IMR-90 (cell line): ENCODE results near the gene CD300LF. TPM values are rescaled to one million over a fixed set of nuclear protein-coding genes. Genes with fewer than 3 reads are reported as not detected.
A peak's percentile ranks its signal among the peaks of the same experiment; 100 is the strongest.

Experiments used
- ATAC-seq: fragments of 200-7000 bp; cut with Tn5 transposase; 2 replicates; pipeline ENCODE4 v1.9.1; 2020; ENCODE audit warnings: low read depth, mild to moderate bottlenecking, moderate library complexity
- BruUV-seq: library from RNA; stranded (reverse); fragments of 400-500 nt; replicated peaks from 2 replicates; lab custom pipeline; 2021; lab: Mats Ljungman, UMichigan
- CTCF ChIA-PET: fragments of 300-600 bp; formaldehyde crosslinking; extraction: SDS; loops from one replicate; lab custom pipeline; 2021; ENCODE audit warnings: antibody characterized with exemption; lab: Yijun Ruan, JAX
- POLR2A ChIA-PET: fragments of 300-600 bp; sonication (Branson Sonifier 250); formaldehyde crosslinking; loops from one replicate; lab custom pipeline; 2022; ENCODE audit warnings: antibody characterized with exemption; ENCODE audit not compliant: unreplicated experiment; lab: Charles Lee
- DNase-seq: peaks from one replicate; pipeline ENCODE4 v3.0.0; 2013
- H2AFZ ChIP-seq: replicated peaks from 2 replicates; pipeline ENCODE3; 2013; ENCODE audit warnings: low read length, mild to moderate bottlenecking; ENCODE audit not compliant: poor library complexity
- H2AK5ac ChIP-seq: 2 replicates; pipeline ENCODE4 v1.6.1; 2013; ENCODE audit warnings: low read depth, low read length, inconsistent platforms
- H2AK9ac ChIP-seq: replicated peaks from 2 replicates; pipeline ENCODE3; 2013; ENCODE audit warnings: mild to moderate bottlenecking, low read depth, low read length, moderate library complexity; ENCODE audit not compliant: poor library complexity
- H2BK120ac ChIP-seq: 2 replicates; pipeline ENCODE4 v1.6.1; 2013; ENCODE audit warnings: low read depth, low read length, inconsistent platforms
- H2BK15ac ChIP-seq: 3 replicates; pipeline ENCODE4 v1.6.1; 2013; ENCODE audit warnings: low read depth, low read length, inconsistent platforms
- H2BK20ac ChIP-seq: 2 replicates; pipeline ENCODE4 v1.6.1; 2013; ENCODE audit warnings: low read depth, mild to moderate bottlenecking, inconsistent platforms, low read length, moderate library complexity
- H2BK5ac ChIP-seq: 2 replicates; pipeline ENCODE4 v1.6.1; 2013; ENCODE audit warnings: mild to moderate bottlenecking, low read depth, low read length, inconsistent platforms; ENCODE audit not compliant: poor library complexity, severe bottlenecking
- H3K14ac ChIP-seq: replicated peaks from 2 replicates; pipeline ENCODE4 v1.6.1; 2013; ENCODE audit warnings: low read depth, low read length, inconsistent platforms
- H3K18ac ChIP-seq: 2 replicates; pipeline ENCODE4 v1.6.1; 2013; ENCODE audit warnings: low read depth, low read length, control low read depth
- H3K23ac ChIP-seq: 2 replicates; pipeline ENCODE4 v1.6.1; 2013; ENCODE audit warnings: low read depth, low read length, inconsistent platforms
- H3K27ac ChIP-seq: 2 replicates; pipeline ENCODE4 v1.5.1; 2013; ENCODE audit warnings: mild to moderate bottlenecking, control low read depth, low read length; ENCODE audit not compliant: insufficient read depth
- H3K27me3 ChIP-seq: 2 replicates; pipeline ENCODE4 v1.6.1; 2013; ENCODE audit warnings: low read length; ENCODE audit not compliant: control insufficient read depth, insufficient read depth
- H3K36me3 ChIP-seq: 2 replicates; pipeline ENCODE4 v1.6.1; 2013; ENCODE audit warnings: low read length, mixed read lengths; ENCODE audit not compliant: control insufficient read depth, insufficient read depth
- H3K4ac ChIP-seq: 2 replicates; pipeline ENCODE4 v1.6.1; 2013; ENCODE audit warnings: low read depth, low read length, inconsistent platforms
- H3K4me1 ChIP-seq: 2 replicates; pipeline ENCODE4 v1.6.1; 2013; ENCODE audit warnings: low read length, mixed read lengths; ENCODE audit not compliant: control insufficient read depth, insufficient read depth
- H3K4me2 ChIP-seq: 2 replicates; pipeline ENCODE4 v1.6.1; 2013; ENCODE audit warnings: low read depth, mild to moderate bottlenecking, control low read depth, low read length, moderate library complexity
- H3K4me3 ChIP-seq: 2 replicates; pipeline ENCODE4 v1.5.1; 2013; ENCODE audit warnings: low read depth, mild to moderate bottlenecking, control low read depth, low read length, moderate library complexity; ENCODE audit not compliant: insufficient read depth
- H3K56ac ChIP-seq: 2 replicates; pipeline ENCODE4 v1.6.1; 2013; ENCODE audit warnings: low read length, inconsistent platforms; ENCODE audit not compliant: insufficient read depth; ENCODE audit errors: extremely low read depth
- H3K79me1 ChIP-seq, 2 experiments: 2 replicates each; pipeline ENCODE4 v1.6.1; 2013; ENCODE audit warnings: low read length in 2 of 2, inconsistent platforms in 1 of 2, low read depth in 1 of 2
- H3K9ac ChIP-seq: 2 replicates; pipeline ENCODE4 v1.6.1; 2013; ENCODE audit warnings: low read depth, low read length, control low read depth
- H3K9me1 ChIP-seq: 2 replicates; pipeline ENCODE4 v1.6.1; 2013; ENCODE audit warnings: low read length, inconsistent platforms; ENCODE audit not compliant: insufficient read depth
- H3K9me3 ChIP-seq: 2 replicates; pipeline ENCODE4 v1.6.1; 2013; ENCODE audit warnings: low read length; ENCODE audit not compliant: control insufficient read depth, insufficient read depth
- H4K20me1 ChIP-seq: 2 replicates; pipeline ENCODE4 v1.6.1; 2013; ENCODE audit warnings: low read length, inconsistent platforms; ENCODE audit not compliant: insufficient read depth
- H4K5ac ChIP-seq: 2 replicates; pipeline ENCODE4 v1.6.1; 2013; ENCODE audit warnings: mild to moderate bottlenecking, low read depth, low read length, control low read depth
- H4K8ac ChIP-seq, 2 experiments: 2 replicates each; pipeline ENCODE4 v1.6.1; 2013; ENCODE audit warnings: low read depth in 2 of 2, low read length in 2 of 2, control low read depth in 1 of 2, inconsistent platforms in 1 of 2
- H4K91ac ChIP-seq: 2 replicates; pipeline ENCODE4 v1.6.1; 2013; ENCODE audit warnings: low read depth, low read length, inconsistent platforms; ENCODE audit not compliant: insufficient read depth
- BHLHE40 ChIP-seq: fragments of 150-350 bp; IDR thresholded peaks from 2 replicates; pipeline ENCODE4 v1.6.1; 2016; ENCODE audit warnings: mild to moderate bottlenecking, low read depth, low read length
- FOS ChIP-seq: fragments of 150-350 bp; IDR thresholded peaks from 2 replicates; pipeline ENCODE4 v1.6.1; 2016; ENCODE audit warnings: low read depth, low read length
- MXI1 ChIP-seq: IDR thresholded peaks from 2 replicates; pipeline ENCODE4 v1.6.1; 2012; ENCODE audit warnings: low read depth, mild to moderate bottlenecking, low read length, moderate library complexity, borderline replicate concordance
- USF2 ChIP-seq: fragments of 150-350 bp; IDR thresholded peaks from 2 replicates; pipeline ENCODE4 v1.6.1; 2017; ENCODE audit warnings: mild to moderate bottlenecking, antibody characterized with exemption, low read length, low read depth
- WGBS, 2 experiments: methylation state at CpG; one replicate each; pipeline versions ENCODE4 v1.1.5 to v1.1.7; 2013; ENCODE audit warnings: missing lambda C conversion rate in 2 of 2; ENCODE audit not compliant: insufficient read length in 1 of 2; ENCODE audit errors: extremely low coverage in 2 of 2; 5-methylcytosine and 5-hydroxymethylcytosine counted together
- dilution Hi-C: fragments of 300-500 bp; cut with HindIII; formaldehyde crosslinking; loops from one replicate; pipeline ENCODE4 v1.14.3; 2018; ENCODE audit warnings: low sequenced_read_pairs; ENCODE audit not compliant: unreplicated experiment
- in situ Hi-C: fragments of 300-500 bp; cut with MboI; formaldehyde crosslinking; loops from 3 replicates; pipeline ENCODE4 v1.14.3; 2019; ENCODE audit warnings: low sequenced_read_pairs, inconsistent platforms, mixed read lengths
- intact Hi-C: fragments of 100-400 bp; cut with micrococcal nuclease; formaldehyde crosslinking; loops from 2 replicates; pipeline ENCODE4 v1.10.0; 2022
- polyA plus RNA-seq, 3 experiments: library from polyadenylated mRNA; depleted of rRNA; stranded (reverse); fragments of >200 nt; gene quantifications; 2 replicates each; pipeline ENCODE4 v1.2.3, GENCODE V29; 2012; ENCODE audit warnings: low replicate concordance in 1 of 3
- total RNA-seq: library from RNA; depleted of rRNA; stranded (reverse); fragments of >200 nt; gene quantifications from 2 replicates; pipeline ENCODE4 v1.2.3, GENCODE V29; 2012
- TF ChIP-seq, protein P1 (sequence below): fragments of 150-350 bp; IDR thresholded peaks from 2 replicates; pipeline ENCODE4 v1.6.1; 2016; ENCODE audit warnings: low read depth, mild to moderate bottlenecking, low read length, moderate library complexity, borderline replicate concordance

Gene CD300LF
- total and polyA plus RNA-seq, 2 of the 4 experiments (the other 2 are of a cell fraction), result not detected

GRCh38 chr17:74677558-74678466, 34.9 kb downstream of the CD300LF start:
- CTCF ChIA-PET, result interaction anchor here (1.0 kb wide), 1 partner anchor 20 kb away, joined by 5 read pairs; no protein-coding TSS in a partner anchor
- peak; percentile 2 for DNase-seq

More at GRCh38 chr17:74677558-74678466, 34.9 kb downstream of the CD300LF start:
- Histone ChIP-seq H2BK20ac (no peak overlapping the region), H4K5ac (no peak overlapping the region), H4K8ac (no peak overlapping the region), H3K27me3 (no peaks in the 10 kb centered on the region), H2AFZ (no peak overlapping the region), H2AK5ac (no peak overlapping the region), H2AK9ac (no peak overlapping the region), H3K56ac (no peak overlapping the region), H3K4me1 (no peaks in the 10 kb centered on the region), H2BK15ac (no peak overlapping the region), H3K9me3 (no peaks in the 10 kb centered on the region), H3K9me1 (no peaks in the 10 kb centered on the region), H2BK5ac (no peak overlapping the region), H3K79me1 (no peaks in the 10 kb centered on the region), H3K23ac (no peak overlapping the region), H4K91ac (no peak overlapping the region), H3K4ac (no peak overlapping the region), H3K9ac (no peak overlapping the region), H3K14ac (no peak overlapping the region), H3K27ac (no peak overlapping the region), H3K4me2 (no peak overlapping the region), H2BK120ac (no peak overlapping the region), H3K36me3 (no peaks in the 10 kb centered on the region), H3K18ac (no peak overlapping the region), H3K4me3 (no peak overlapping the region), H4K20me1 (no peaks in the 10 kb centered on the region)
- dilution Hi-C loops, result no loop called here
- 0% methylated on average over 1 of the region's 9 CpGs; no CpG with 5 or more reads in 1 of the 2 experiments for WGBS, 2 experiments
- intact Hi-C loops, result no loop called here
- peak; percentile 40; the same call in 1 of the 2 replicates for ATAC-seq
- POLR2A ChIA-PET, result no interaction called here
- BruUV-seq, result no TSS peak
- in situ Hi-C loops, result no loop called here
- no peak for TF ChIP-seq MXI1
- TF ChIP-seq USF2, result no peak
- no peak for TF ChIP-seq FOS
- TF ChIP-seq, protein P1, sequence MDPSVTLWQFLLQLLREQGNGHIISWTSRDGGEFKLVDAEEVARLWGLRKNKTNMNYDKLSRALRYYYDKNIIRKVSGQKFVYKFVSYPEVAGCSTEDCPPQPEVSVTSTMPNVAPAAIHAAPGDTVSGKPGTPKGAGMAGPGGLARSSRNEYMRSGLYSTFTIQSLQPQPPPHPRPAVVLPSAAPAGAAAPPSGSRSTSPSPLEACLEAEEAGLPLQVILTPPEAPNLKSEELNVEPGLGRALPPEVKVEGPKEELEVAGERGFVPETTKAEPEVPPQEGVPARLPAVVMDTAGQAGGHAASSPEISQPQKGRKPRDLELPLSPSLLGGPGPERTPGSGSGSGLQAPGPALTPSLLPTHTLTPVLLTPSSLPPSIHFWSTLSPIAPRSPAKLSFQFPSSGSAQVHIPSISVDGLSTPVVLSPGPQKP, result no peak
- TF ChIP-seq BHLHE40, result no peak
